ENCODE measurements around the gene RFX1. TPM values are rescaled to one million over a fixed set of nuclear protein-coding genes. Genes with fewer than 3 reads are reported as not detected.

Gene RFX1
- total RNA-seq, 2 experiments from 2014 or later: 14.6 to 16.3 TPM

DNA sequence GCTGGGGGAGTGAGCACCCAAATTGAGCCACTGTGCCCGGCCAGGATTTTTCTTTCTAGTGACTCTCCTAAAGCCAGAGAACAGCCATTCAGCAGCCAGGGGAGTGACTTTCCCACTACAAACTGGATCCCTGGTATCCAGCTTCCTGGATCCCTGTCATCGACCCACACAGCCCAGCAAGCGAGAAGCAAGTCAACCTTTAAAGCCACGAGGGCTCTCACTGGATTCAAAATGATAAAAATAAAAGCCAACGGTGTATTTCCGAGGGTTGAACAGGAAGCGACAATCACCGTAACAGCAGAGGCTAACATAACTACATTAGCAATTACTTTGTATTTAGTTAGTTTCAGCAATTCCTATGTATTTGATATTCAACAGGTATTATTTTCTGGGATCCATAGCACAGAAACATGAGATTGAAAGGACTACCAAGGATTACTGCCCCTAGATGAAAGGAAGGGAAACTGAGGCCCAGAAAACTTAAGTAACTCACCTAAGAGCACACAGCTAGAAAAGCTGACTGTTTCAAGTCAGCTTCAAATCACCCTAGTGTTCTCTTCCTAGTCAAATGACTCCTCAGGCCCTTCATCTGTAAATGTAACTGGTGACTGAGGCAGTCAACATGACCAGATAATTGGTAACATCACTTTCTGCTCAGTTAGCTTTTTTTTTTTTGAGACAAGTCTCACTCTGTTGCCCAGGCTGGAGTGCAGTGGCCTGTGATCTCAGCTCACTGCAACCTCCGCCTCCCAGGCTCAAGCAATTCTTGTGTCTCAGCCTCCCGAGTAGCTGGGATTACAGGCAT, 2.7 kb downstream of the RFX1 start:
- H3K4me3 Mint-ChIP-seq: peak overlapping the region; percentile 80
- H3K27ac ChIP-seq (ENCODE audit: low read depth in 1 of 2, low read length in 2 of 2): peak overlapping the region; percentile 76 to 93
- intact Hi-C loops (cut with DNase I, micrococcal nuclease): no loop called here
- H3K4me3 ChIP-seq (ENCODE audit: low read length): peak overlapping the region; percentile 15
- H3K4me1 ChIP-seq (ENCODE audit: insufficient read depth, low read length): peaks cover 72% of the 10 kb centered on the region
- no peaks in the 10 kb centered on the region for H3K36me3 ChIP-seq (ENCODE audit: insufficient read depth, low read length)
- ChIA-PET POLR2A (interaction anchor here (0.5 to 7.2 kb wide), 12 partner anchors 18 to 1630 kb away, joined by 3 to 117 read pairs (median 4); partner anchors contain the start of genes DCAF15 and IL27RA), CTCF (interaction anchor here (1.2 to 1.5 kb wide), 2 partner anchors 11 to 44 kb away, joined by 3 to 4 read pairs; no protein-coding TSS in a partner anchor)
- peaks cover 65% of the 10 kb centered on the region for H3K4me1 Mint-ChIP-seq (ENCODE audit: low read depth)
- no peaks in the 10 kb centered on the region for H3K27me3 Mint-ChIP-seq
- H3K27ac Mint-ChIP-seq: peak overlapping the region; percentile 91
- TF ChIP-seq, protein P1, sequence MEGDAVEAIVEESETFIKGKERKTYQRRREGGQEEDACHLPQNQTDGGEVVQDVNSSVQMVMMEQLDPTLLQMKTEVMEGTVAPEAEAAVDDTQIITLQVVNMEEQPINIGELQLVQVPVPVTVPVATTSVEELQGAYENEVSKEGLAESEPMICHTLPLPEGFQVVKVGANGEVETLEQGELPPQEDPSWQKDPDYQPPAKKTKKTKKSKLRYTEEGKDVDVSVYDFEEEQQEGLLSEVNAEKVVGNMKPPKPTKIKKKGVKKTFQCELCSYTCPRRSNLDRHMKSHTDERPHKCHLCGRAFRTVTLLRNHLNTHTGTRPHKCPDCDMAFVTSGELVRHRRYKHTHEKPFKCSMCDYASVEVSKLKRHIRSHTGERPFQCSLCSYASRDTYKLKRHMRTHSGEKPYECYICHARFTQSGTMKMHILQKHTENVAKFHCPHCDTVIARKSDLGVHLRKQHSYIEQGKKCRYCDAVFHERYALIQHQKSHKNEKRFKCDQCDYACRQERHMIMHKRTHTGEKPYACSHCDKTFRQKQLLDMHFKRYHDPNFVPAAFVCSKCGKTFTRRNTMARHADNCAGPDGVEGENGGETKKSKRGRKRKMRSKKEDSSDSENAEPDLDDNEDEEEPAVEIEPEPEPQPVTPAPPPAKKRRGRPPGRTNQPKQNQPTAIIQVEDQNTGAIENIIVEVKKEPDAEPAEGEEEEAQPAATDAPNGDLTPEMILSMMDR (IDR thresholded peaks at IDR 0.05): no peak
- ATAC-seq (ENCODE audit: poor library complexity) (no peak), DNase-seq (peak in 4 of 14 experiments; percentile 20 to 65 (median 48))
- H3K36me3 Mint-ChIP-seq (ENCODE audit: low read depth): peaks cover 17% of the 10 kb centered on the region
- H3K27me3 ChIP-seq (ENCODE audit: control insufficient read depth in 1 of 2, insufficient read depth in 2 of 2, low read length in 2 of 2): no peaks in the 10 kb centered on the region
- no peaks in the 10 kb centered on the region for H3K9me3 Mint-ChIP-seq
- no peaks in the 10 kb centered on the region for H3K9me3 ChIP-seq (ENCODE audit: control insufficient read depth in 1 of 2, insufficient read depth in 1 of 2, low read length in 2 of 2)

- ChIA-PET POLR2A (interaction anchor here (0.5 to 7.2 kb wide), 8 partner anchors 17 to 1629 kb away, joined by 3 to 117 read pairs (median 5); partner anchors contain the start of genes DCAF15 and IL27RA), CTCF (interaction anchor here (0.6 to 1.5 kb wide), 3 partner anchors 11 to 91 kb away, joined by 3 to 4 read pairs (median 3); no protein-coding TSS in a partner anchor)
- Mint-ChIP-seq H3K4me1 (ENCODE audit: low read depth) (peaks cover 70% of the 10 kb centered on the region), H3K27ac (peak overlapping the region; percentile 91), H3K36me3 (ENCODE audit: low read depth) (peaks cover 17% of the 10 kb centered on the region), H3K9me3 (no peaks in the 10 kb centered on the region), H3K27me3 (no peaks in the 10 kb centered on the region), H3K4me3 (peak overlapping the region; percentile 80)
- no peaks in the 10 kb centered on the region for H3K27me3 ChIP-seq (ENCODE audit: control insufficient read depth in 1 of 2, insufficient read depth in 2 of 2, low read length in 2 of 2)
- H3K9me3 ChIP-seq (ENCODE audit: control insufficient read depth in 1 of 2, insufficient read depth in 1 of 2, low read length in 2 of 2): no peaks in the 10 kb centered on the region
- TF ChIP-seq, protein P1 (IDR thresholded peaks at IDR 0.05): no peak
- H3K4me3 ChIP-seq (ENCODE audit: low read length): peak overlapping the region; percentile 15
- peaks cover 5% of the 10 kb centered on the region for H3K36me3 ChIP-seq (ENCODE audit: insufficient read depth, low read length)
- intact Hi-C loops (cut with DNase I, micrococcal nuclease): loop anchor here in 1 of 2 experiments (1.0 kb wide), 1 partner anchor 15 kb away; no protein-coding TSS in a partner anchor
- ATAC-seq (ENCODE audit: poor library complexity) (no peak), DNase-seq (peak in 5 of 14 experiments; percentile 13 to 75 (median 68))
- H3K27ac ChIP-seq (ENCODE audit: low read depth in 1 of 2, low read length in 2 of 2): peak overlapping the region; percentile 76 to 93
- H3K4me1 ChIP-seq (ENCODE audit: insufficient read depth, low read length): peaks cover 79% of the 10 kb centered on the region
Measured at GRCh38 chr19:14002571-14003250, 3.4 kb downstream of the RFX1 start.

GRCh38 chr19:14000691-14001375, 5.3 kb downstream of the RFX1 start:
- ChIA-PET POLR2A (interaction anchor here (0.7 to 2.3 kb wide), 6 partner anchors 8 to 31 kb away, joined by 3 to 10 read pairs (median 4); partner anchors contain the start of gene IL27RA), CTCF (interaction anchor here (1.1 kb wide), 1 partner anchor 31 kb away, joined by 3 read pairs; the partner anchor contains the start of gene IL27RA)
- TF ChIP-seq, protein P1 (IDR thresholded peaks at IDR 0.05): no peak
- ATAC-seq (ENCODE audit: poor library complexity) (no peak), DNase-seq (no peak)
- H3K4me1 Mint-ChIP-seq (ENCODE audit: low read depth): peaks cover 63% of the 10 kb centered on the region
- intact Hi-C loops (cut with DNase I, micrococcal nuclease): no loop called here
- H3K9me3 ChIP-seq (ENCODE audit: control insufficient read depth in 1 of 2, insufficient read depth in 1 of 2, low read length in 2 of 2): no peaks in the 10 kb centered on the region
- H3K27me3 ChIP-seq (ENCODE audit: control insufficient read depth in 1 of 2, insufficient read depth in 2 of 2, low read length in 2 of 2): no peaks in the 10 kb centered on the region
- H3K36me3 ChIP-seq (ENCODE audit: insufficient read depth, low read length): peaks cover 21% of the 10 kb centered on the region
- H3K9me3 Mint-ChIP-seq: no peaks in the 10 kb centered on the region
- H3K27ac ChIP-seq (ENCODE audit: low read depth in 1 of 2, low read length in 2 of 2): peak overlapping the region; percentile 67 to 93
- H3K27ac Mint-ChIP-seq: peak overlapping the region; percentile 91
- H3K4me3 ChIP-seq (ENCODE audit: low read length): no peak overlapping the region
- peak overlapping the region; percentile 70 for H3K4me3 Mint-ChIP-seq
- peaks cover 10% of the 10 kb centered on the region for H3K36me3 Mint-ChIP-seq (ENCODE audit: low read depth)
- H3K27me3 Mint-ChIP-seq: no peaks in the 10 kb centered on the region
- peaks cover 81% of the 10 kb centered on the region for H3K4me1 ChIP-seq (ENCODE audit: insufficient read depth, low read length)

All from CD4-positive, alpha-beta T cell (primary cell).